IMR-90 (cell line): ENCODE results near the gene ARPC5. TPM values are rescaled to one million over a fixed set of nuclear protein-coding genes. Genes with fewer than 3 reads are reported as not detected.

Experiments used
- ATAC-seq: fragments of 200-7000 bp; cut with Tn5 transposase; 2 replicates; pipeline ENCODE4 v1.9.1; 2020; ENCODE audit warnings: low read depth, mild to moderate bottlenecking, moderate library complexity
- BruUV-seq: library from RNA; stranded (reverse); fragments of 400-500 nt; replicated peaks from 2 replicates; lab custom pipeline; 2021; lab: Mats Ljungman, UMichigan
- CTCF ChIA-PET: fragments of 300-600 bp; formaldehyde crosslinking; extraction: SDS; loops from one replicate; lab custom pipeline; 2021; ENCODE audit warnings: antibody characterized with exemption; lab: Yijun Ruan, JAX
- POLR2A ChIA-PET: fragments of 300-600 bp; sonication (Branson Sonifier 250); formaldehyde crosslinking; loops from one replicate; lab custom pipeline; 2022; ENCODE audit warnings: antibody characterized with exemption; ENCODE audit not compliant: unreplicated experiment; lab: Charles Lee
- DNase-seq: peaks from one replicate; pipeline ENCODE4 v3.0.0; 2013
- H2AFZ ChIP-seq: replicated peaks from 2 replicates; pipeline ENCODE3; 2013; ENCODE audit warnings: low read length, mild to moderate bottlenecking; ENCODE audit not compliant: poor library complexity
- H2AK5ac ChIP-seq: 2 replicates; pipeline ENCODE4 v1.6.1; 2013; ENCODE audit warnings: low read depth, low read length, inconsistent platforms
- H2AK9ac ChIP-seq: replicated peaks from 2 replicates; pipeline ENCODE3; 2013; ENCODE audit warnings: mild to moderate bottlenecking, low read depth, low read length, moderate library complexity; ENCODE audit not compliant: poor library complexity
- H2BK120ac ChIP-seq: 2 replicates; pipeline ENCODE4 v1.6.1; 2013; ENCODE audit warnings: low read depth, low read length, inconsistent platforms
- H2BK15ac ChIP-seq: 3 replicates; pipeline ENCODE4 v1.6.1; 2013; ENCODE audit warnings: low read depth, low read length, inconsistent platforms
- H2BK20ac ChIP-seq: 2 replicates; pipeline ENCODE4 v1.6.1; 2013; ENCODE audit warnings: low read depth, mild to moderate bottlenecking, inconsistent platforms, low read length, moderate library complexity
- H2BK5ac ChIP-seq: 2 replicates; pipeline ENCODE4 v1.6.1; 2013; ENCODE audit warnings: mild to moderate bottlenecking, low read depth, low read length, inconsistent platforms; ENCODE audit not compliant: poor library complexity, severe bottlenecking
- H3K14ac ChIP-seq: replicated peaks from 2 replicates; pipeline ENCODE4 v1.6.1; 2013; ENCODE audit warnings: low read depth, low read length, inconsistent platforms
- H3K18ac ChIP-seq: 2 replicates; pipeline ENCODE4 v1.6.1; 2013; ENCODE audit warnings: low read depth, low read length, control low read depth
- H3K23ac ChIP-seq: 2 replicates; pipeline ENCODE4 v1.6.1; 2013; ENCODE audit warnings: low read depth, low read length, inconsistent platforms
- H3K27ac ChIP-seq: 2 replicates; pipeline ENCODE4 v1.5.1; 2013; ENCODE audit warnings: mild to moderate bottlenecking, control low read depth, low read length; ENCODE audit not compliant: insufficient read depth
- H3K27me3 ChIP-seq: 2 replicates; pipeline ENCODE4 v1.6.1; 2013; ENCODE audit warnings: low read length; ENCODE audit not compliant: control insufficient read depth, insufficient read depth
- H3K36me3 ChIP-seq: 2 replicates; pipeline ENCODE4 v1.6.1; 2013; ENCODE audit warnings: low read length, mixed read lengths; ENCODE audit not compliant: control insufficient read depth, insufficient read depth
- H3K4ac ChIP-seq: 2 replicates; pipeline ENCODE4 v1.6.1; 2013; ENCODE audit warnings: low read depth, low read length, inconsistent platforms
- H3K4me1 ChIP-seq: 2 replicates; pipeline ENCODE4 v1.6.1; 2013; ENCODE audit warnings: low read length, mixed read lengths; ENCODE audit not compliant: control insufficient read depth, insufficient read depth
- H3K4me2 ChIP-seq: 2 replicates; pipeline ENCODE4 v1.6.1; 2013; ENCODE audit warnings: low read depth, mild to moderate bottlenecking, control low read depth, low read length, moderate library complexity
- H3K4me3 ChIP-seq: 2 replicates; pipeline ENCODE4 v1.5.1; 2013; ENCODE audit warnings: low read depth, mild to moderate bottlenecking, control low read depth, low read length, moderate library complexity; ENCODE audit not compliant: insufficient read depth
- H3K56ac ChIP-seq: 2 replicates; pipeline ENCODE4 v1.6.1; 2013; ENCODE audit warnings: low read length, inconsistent platforms; ENCODE audit not compliant: insufficient read depth; ENCODE audit errors: extremely low read depth
- H3K79me1 ChIP-seq, 2 experiments: 2 replicates each; pipeline ENCODE4 v1.6.1; 2013; ENCODE audit warnings: low read length in 2 of 2, inconsistent platforms in 1 of 2, low read depth in 1 of 2
- H3K9ac ChIP-seq: 2 replicates; pipeline ENCODE4 v1.6.1; 2013; ENCODE audit warnings: low read depth, low read length, control low read depth
- H3K9me1 ChIP-seq: 2 replicates; pipeline ENCODE4 v1.6.1; 2013; ENCODE audit warnings: low read length, inconsistent platforms; ENCODE audit not compliant: insufficient read depth
- H3K9me3 ChIP-seq: 2 replicates; pipeline ENCODE4 v1.6.1; 2013; ENCODE audit warnings: low read length; ENCODE audit not compliant: control insufficient read depth, insufficient read depth
- H4K20me1 ChIP-seq: 2 replicates; pipeline ENCODE4 v1.6.1; 2013; ENCODE audit warnings: low read length, inconsistent platforms; ENCODE audit not compliant: insufficient read depth
- H4K5ac ChIP-seq: 2 replicates; pipeline ENCODE4 v1.6.1; 2013; ENCODE audit warnings: mild to moderate bottlenecking, low read depth, low read length, control low read depth
- H4K8ac ChIP-seq, 2 experiments: 2 replicates each; pipeline ENCODE4 v1.6.1; 2013; ENCODE audit warnings: low read depth in 2 of 2, low read length in 2 of 2, control low read depth in 1 of 2, inconsistent platforms in 1 of 2
- H4K91ac ChIP-seq: 2 replicates; pipeline ENCODE4 v1.6.1; 2013; ENCODE audit warnings: low read depth, low read length, inconsistent platforms; ENCODE audit not compliant: insufficient read depth
- BHLHE40 ChIP-seq: fragments of 150-350 bp; IDR thresholded peaks from 2 replicates; pipeline ENCODE4 v1.6.1; 2016; ENCODE audit warnings: mild to moderate bottlenecking, low read depth, low read length
- MAFK ChIP-seq: IDR thresholded peaks from 2 replicates; pipeline ENCODE4 v1.6.1; 2012; ENCODE audit warnings: low read depth, low read length, improper control_type of control experiment
- RAD21 ChIP-seq: IDR thresholded peaks from 2 replicates; pipeline ENCODE4 v1.6.1; 2012; ENCODE audit warnings: low read length, improper control_type of control experiment
- SMC3 ChIP-seq: fragments of 150-350 bp; IDR thresholded peaks from 2 replicates; pipeline ENCODE4 v1.6.1; 2016; ENCODE audit warnings: low read depth, mild to moderate bottlenecking, antibody characterized with exemption, low read length, moderate library complexity
- USF2 ChIP-seq: fragments of 150-350 bp; IDR thresholded peaks from 2 replicates; pipeline ENCODE4 v1.6.1; 2017; ENCODE audit warnings: mild to moderate bottlenecking, antibody characterized with exemption, low read length, low read depth
- WGBS, 2 experiments: methylation state at CpG; one replicate each; pipeline versions ENCODE4 v1.1.5 to v1.1.7; 2013; ENCODE audit warnings: missing lambda C conversion rate in 2 of 2; ENCODE audit not compliant: insufficient read length in 1 of 2; ENCODE audit errors: extremely low coverage in 2 of 2; 5-methylcytosine and 5-hydroxymethylcytosine counted together
- dilution Hi-C: fragments of 300-500 bp; cut with HindIII; formaldehyde crosslinking; loops from one replicate; pipeline ENCODE4 v1.14.3; 2018; ENCODE audit warnings: low sequenced_read_pairs; ENCODE audit not compliant: unreplicated experiment
- in situ Hi-C: fragments of 300-500 bp; cut with MboI; formaldehyde crosslinking; loops from 3 replicates; pipeline ENCODE4 v1.14.3; 2019; ENCODE audit warnings: low sequenced_read_pairs, inconsistent platforms, mixed read lengths
- intact Hi-C: fragments of 100-400 bp; cut with micrococcal nuclease; formaldehyde crosslinking; loops from 2 replicates; pipeline ENCODE4 v1.10.0; 2022
- polyA plus RNA-seq, 3 experiments: library from polyadenylated mRNA; depleted of rRNA; stranded (reverse); fragments of >200 nt; gene quantifications; 2 replicates each; pipeline ENCODE4 v1.2.3, GENCODE V29; 2012; ENCODE audit warnings: low replicate concordance in 1 of 3
- total RNA-seq: library from RNA; depleted of rRNA; stranded (reverse); fragments of >200 nt; gene quantifications from 2 replicates; pipeline ENCODE4 v1.2.3, GENCODE V29; 2012
- TF ChIP-seq, protein P1 (sequence below): fragments of 150-350 bp; IDR thresholded peaks from 2 replicates; pipeline ENCODE4 v1.6.1; 2016; ENCODE audit warnings: low read depth, mild to moderate bottlenecking, low read length, moderate library complexity, borderline replicate concordance
- TF ChIP-seq, protein P2 (sequence below): conservative IDR thresholded peaks from 2 replicates; pipeline ENCODE4 v1.5.1; 2012; ENCODE audit warnings: mild to moderate bottlenecking, low read depth, low read length, improper control_type of control experiment

The ARPC5 gene
- total and polyA plus RNA-seq, 2 of the 4 experiments (the other 2 are of a cell fraction) = 132 to 212 TPM

DNA sequence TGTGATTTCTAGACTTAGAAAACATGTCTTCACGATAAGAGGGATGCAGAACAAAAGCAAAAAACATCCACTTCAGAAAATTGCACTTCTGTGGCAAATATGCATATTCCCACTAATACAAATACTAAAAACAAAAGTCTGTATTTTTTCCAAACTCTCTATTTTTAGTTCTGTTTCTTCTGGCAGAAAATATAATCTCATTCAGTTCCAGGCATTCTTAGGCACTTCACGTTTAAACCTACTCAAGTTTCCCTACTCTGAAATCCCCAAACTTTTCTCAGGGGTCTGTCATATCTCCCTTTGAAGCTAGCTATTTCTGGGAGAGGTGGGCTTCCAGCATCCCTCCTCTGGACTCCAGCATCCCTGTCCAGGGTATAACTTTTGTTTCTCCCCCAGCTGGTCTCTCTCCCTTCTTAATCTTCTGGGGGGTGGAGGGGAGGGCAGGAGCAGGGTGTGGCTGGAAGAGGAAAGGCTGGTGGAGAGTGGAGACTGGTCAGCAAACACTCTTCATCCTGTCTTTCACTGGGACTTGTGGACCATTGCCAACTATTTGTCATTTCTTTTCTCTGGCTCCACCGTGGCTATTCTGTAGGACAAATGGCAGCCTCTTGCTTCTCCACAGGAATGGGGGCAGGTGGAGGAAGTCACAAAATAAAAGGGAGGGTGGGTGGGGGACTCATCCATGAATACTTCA lies 25.7 kb downstream of the ARPC5 start:
- Histone ChIP-seq H4K20me1 (no peaks in the 10 kb centered on the region), H3K56ac (no peak overlapping the region), H2AK9ac (peak overlapping the region; percentile 51), H3K4ac (peak overlapping the region; percentile 75), H3K36me3 (no peaks in the 10 kb centered on the region), H2AFZ (peak overlapping the region; percentile 81), H3K4me1 (peaks cover 20% of the 10 kb centered on the region), H3K9me3 (no peaks in the 10 kb centered on the region), H3K9me1 (peaks cover 17% of the 10 kb centered on the region), H3K79me1 (peaks cover 0 to 4% of the 10 kb centered on the region in 2 experiments; a peak in 2 of 4 replicates), H3K4me3 (no peak overlapping the region), H2BK15ac (peak overlapping the region; percentile 69; the same call in 2 of the 3 replicates), H3K18ac (peak overlapping the region; percentile 54; the same call in 1 of the 2 replicates), H3K23ac (no peak overlapping the region; the same call in 1 of the 2 replicates), H4K5ac (0 out of 2 replicates have a peak overlapping the region, but pooled peaks have one; percentile 0), H2AK5ac (peak overlapping the region; percentile 73), H2BK5ac (peak overlapping the region; percentile 89), H4K91ac (peak overlapping the region; percentile 86), H3K14ac (peak overlapping the region; percentile 87), H3K4me2 (no peak overlapping the region), H3K9ac (no peak overlapping the region), H2BK20ac (peak overlapping the region; percentile 98), H3K27me3 (no peaks in the 10 kb centered on the region), H2BK120ac (peak overlapping the region; percentile 98), H4K8ac (peak overlapping the region; percentile 47 to 87; a peak in 2 of 4 replicates), H3K27ac (peak overlapping the region; percentile 6; the same call in 1 of the 2 replicates)
- no peak for TF ChIP-seq SMC3
- TF ChIP-seq, protein P1, sequence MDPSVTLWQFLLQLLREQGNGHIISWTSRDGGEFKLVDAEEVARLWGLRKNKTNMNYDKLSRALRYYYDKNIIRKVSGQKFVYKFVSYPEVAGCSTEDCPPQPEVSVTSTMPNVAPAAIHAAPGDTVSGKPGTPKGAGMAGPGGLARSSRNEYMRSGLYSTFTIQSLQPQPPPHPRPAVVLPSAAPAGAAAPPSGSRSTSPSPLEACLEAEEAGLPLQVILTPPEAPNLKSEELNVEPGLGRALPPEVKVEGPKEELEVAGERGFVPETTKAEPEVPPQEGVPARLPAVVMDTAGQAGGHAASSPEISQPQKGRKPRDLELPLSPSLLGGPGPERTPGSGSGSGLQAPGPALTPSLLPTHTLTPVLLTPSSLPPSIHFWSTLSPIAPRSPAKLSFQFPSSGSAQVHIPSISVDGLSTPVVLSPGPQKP = no peak
- TF ChIP-seq, protein P2, sequence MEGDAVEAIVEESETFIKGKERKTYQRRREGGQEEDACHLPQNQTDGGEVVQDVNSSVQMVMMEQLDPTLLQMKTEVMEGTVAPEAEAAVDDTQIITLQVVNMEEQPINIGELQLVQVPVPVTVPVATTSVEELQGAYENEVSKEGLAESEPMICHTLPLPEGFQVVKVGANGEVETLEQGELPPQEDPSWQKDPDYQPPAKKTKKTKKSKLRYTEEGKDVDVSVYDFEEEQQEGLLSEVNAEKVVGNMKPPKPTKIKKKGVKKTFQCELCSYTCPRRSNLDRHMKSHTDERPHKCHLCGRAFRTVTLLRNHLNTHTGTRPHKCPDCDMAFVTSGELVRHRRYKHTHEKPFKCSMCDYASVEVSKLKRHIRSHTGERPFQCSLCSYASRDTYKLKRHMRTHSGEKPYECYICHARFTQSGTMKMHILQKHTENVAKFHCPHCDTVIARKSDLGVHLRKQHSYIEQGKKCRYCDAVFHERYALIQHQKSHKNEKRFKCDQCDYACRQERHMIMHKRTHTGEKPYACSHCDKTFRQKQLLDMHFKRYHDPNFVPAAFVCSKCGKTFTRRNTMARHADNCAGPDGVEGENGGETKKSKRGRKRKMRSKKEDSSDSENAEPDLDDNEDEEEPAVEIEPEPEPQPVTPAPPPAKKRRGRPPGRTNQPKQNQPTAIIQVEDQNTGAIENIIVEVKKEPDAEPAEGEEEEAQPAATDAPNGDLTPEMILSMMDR = no peak
- TF ChIP-seq MAFK = no peak
- no peak for TF ChIP-seq USF2
- no peak for TF ChIP-seq RAD21
- no peak for TF ChIP-seq BHLHE40
- intact Hi-C loops = loop anchor here (1.0 to 5.0 kb wide), 2 partner anchors 12 to 138 kb away; partner anchors contain the start of gene SMG7
- POLR2A ChIA-PET = no interaction called here
- DNase-seq (no peak), ATAC-seq (no peak)
- no CpG with 5 or more reads among the region's 3 CpGs for WGBS, 2 experiments
- in situ Hi-C loops = no loop called here
- dilution Hi-C loops = no loop called here
- CTCF ChIA-PET = interaction anchor here (0.6 to 1.4 kb wide), 10 partner anchors 10 to 447 kb away, joined by 3 to 4 read pairs (median 3); partner anchors contain the start of gene NCF2
- BruUV-seq = no TSS peak
